Breast epithelium (tissue), 3 donors: ENCODE measurements around the gene PEX26.

Experiments
- CTCF ChIP-seq, 3 donors: fragments of 450-650 bp; IDR thresholded peaks; one replicate each; pipeline ENCODE4 v1.5.1; 2016 to 2017; ENCODE audit warnings: antibody characterized with exemption in 3 of 3, mild to moderate bottlenecking in 3 of 3, moderate library complexity in 3 of 3
- POLR2A ChIP-seq: fragments of 450-650 bp; IDR thresholded peaks from one replicate; pipeline ENCODE4 v1.6.1; 2016; ENCODE audit warnings: antibody characterized with exemption, mild to moderate bottlenecking, moderate library complexity
- POLR2AphosphoS5 ChIP-seq, 3 donors: sonication (generic); formaldehyde crosslinking; IDR thresholded peaks; one replicate each; pipeline ENCODE4 v1.6.1; 2017; ENCODE audit warnings: antibody characterized with exemption in 3 of 3

- TF ChIP-seq CTCF (IDR thresholded peaks at IDR 0.05): no peak
- TF ChIP-seq POLR2A: no peak
- TF ChIP-seq POLR2AphosphoS5 (IDR thresholded peaks at IDR 0.05): no peak
These were observed 21.6 kb upstream of the PEX26 start for GRCh38 chr22:18056161-18056666.
